Neural cell (in vitro differentiated cells): Measurements from ENCODE around the gene CPLX1. TPM values are rescaled to one million over a fixed set of nuclear protein-coding genes. Genes with fewer than 3 reads are reported as not detected.

ENCODE experiments used
- H2AFZ ChIP-seq: fragments of 200-600, 300-800 bp; sonication (generic), shearing (Covaris generic); 2 replicates; pipeline ENCODE4 v1.6.0; 2014; ENCODE audit warnings: low read depth, mild to moderate bottlenecking, antibody characterized with exemption, low read length, moderate library complexity
- H3F3A ChIP-seq: fragments of 200-600 bp; shearing (Covaris generic); 2 replicates; pipeline ENCODE4 v1.6.1; 2016; ENCODE audit warnings: mild to moderate bottlenecking, moderate library complexity, mixed read lengths, antibody characterized with exemption, low read length; ENCODE audit not compliant: insufficient read depth, poor library complexity, severe bottlenecking
- H3K27ac ChIP-seq: fragments of 200-600, 300-800 bp; sonication (generic), shearing (Covaris generic); 2 replicates; pipeline ENCODE4 v1.5.1; 2014; ENCODE audit warnings: mild to moderate bottlenecking, low read length, moderate library complexity
- H3K27me3 ChIP-seq: fragments of 300-800, 200-600 bp; sonication (generic), shearing (Covaris generic); 2 replicates; pipeline ENCODE4 v1.6.0; 2014; ENCODE audit warnings: mild to moderate bottlenecking, low read depth, low read length, moderate library complexity; ENCODE audit not compliant: insufficient read depth
- H3K36me3 ChIP-seq: fragments of 300-800, 200-600 bp; sonication (generic), shearing (Covaris generic); 2 replicates; pipeline ENCODE4 v1.5.1; 2014; ENCODE audit warnings: mild to moderate bottlenecking, antibody characterized with exemption, low read length, moderate library complexity; ENCODE audit not compliant: insufficient read depth
- H3K4me2 ChIP-seq: fragments of 300-800, 200-600 bp; sonication (generic), shearing (Covaris generic); 2 replicates; pipeline ENCODE4 v1.6.0; 2014; ENCODE audit warnings: mild to moderate bottlenecking, low read length
- H3K4me3 ChIP-seq: fragments of 300-800, 200-600 bp; sonication (generic), shearing (Covaris generic); 2 replicates; pipeline ENCODE4 v1.5.1; 2014; ENCODE audit warnings: mild to moderate bottlenecking, low read length, moderate library complexity
- H3K79me2 ChIP-seq: fragments of 200-600 bp; shearing (Covaris generic); replicated peaks from 2 replicates; pipeline ENCODE4 v1.6.0; 2014; ENCODE audit warnings: mild to moderate bottlenecking, low read length, moderate library complexity; ENCODE audit not compliant: insufficient read depth
- H3K9ac ChIP-seq: fragments of 300-800, 200-600 bp; sonication (generic), shearing (Covaris generic); 2 replicates; pipeline ENCODE4 v1.6.1; 2016; ENCODE audit warnings: mild to moderate bottlenecking, low read length, mixed read lengths
- H3K9me2 ChIP-seq: fragments of 200-600 bp; shearing (Covaris generic); 2 replicates; pipeline ENCODE4 v1.6.1; 2016; ENCODE audit warnings: mild to moderate bottlenecking, low read length, mixed read lengths; ENCODE audit not compliant: insufficient read depth
- H3K9me3 ChIP-seq: fragments of 200-600, 300-800 bp; sonication (generic), shearing (Covaris generic); 2 replicates; pipeline ENCODE4 v1.6.1; 2016; ENCODE audit warnings: mild to moderate bottlenecking, mixed run types, low read length, moderate library complexity, mixed read lengths
- H4K20me1 ChIP-seq: fragments of 200-600 bp; shearing (Covaris generic); 2 replicates; pipeline ENCODE4 v1.6.1; 2016; ENCODE audit warnings: mild to moderate bottlenecking, mixed run types; ENCODE audit not compliant: insufficient read depth
- EP300 ChIP-seq: fragments of 450-650 bp; conservative IDR thresholded peaks from 2 replicates; pipeline ENCODE4 v1.6.1; 2014; ENCODE audit warnings: antibody characterized with exemption, mild to moderate bottlenecking, moderate library complexity; ENCODE audit not compliant: poor library complexity, severe bottlenecking
- EZH2 ChIP-seq: fragments of 200-600, 300-800 bp; shearing (Covaris generic), sonication (generic); IDR thresholded peaks from 2 replicates; pipeline ENCODE4 v1.6.1; 2014; ENCODE audit warnings: antibody characterized with exemption, low read length, borderline replicate concordance, mild to moderate bottlenecking; ENCODE audit not compliant: insufficient read depth, poor library complexity, severe bottlenecking
- MXI1 ChIP-seq: fragments of 450-650 bp; conservative IDR thresholded peaks from 2 replicates; pipeline ENCODE4 v1.6.1; 2014; ENCODE audit warnings: antibody characterized with exemption, mild to moderate bottlenecking; ENCODE audit not compliant: poor library complexity, severe bottlenecking
- POLR2AphosphoS5 ChIP-seq: IDR thresholded peaks from 2 replicates; pipeline ENCODE4 v1.6.1; 2012
- RAD21 ChIP-seq: fragments of 450-650 bp; conservative IDR thresholded peaks from 2 replicates; pipeline ENCODE4 v1.6.1; 2014; ENCODE audit warnings: antibody characterized with exemption, mild to moderate bottlenecking, moderate library complexity
- SMC3 ChIP-seq: fragments of 450-650 bp; conservative IDR thresholded peaks from 2 replicates; pipeline ENCODE4 v1.6.1; 2014; ENCODE audit warnings: antibody characterized with exemption, mild to moderate bottlenecking, moderate library complexity; ENCODE audit not compliant: poor library complexity
- TAF1 ChIP-seq: IDR thresholded peaks from 2 replicates; pipeline ENCODE4 v1.6.1; 2012; ENCODE audit warnings: low read depth
- polyA plus RNA-seq: library from polyadenylated mRNA; depleted of rRNA; stranded (reverse); fragments of >200 nt; gene quantifications from 2 replicates; pipeline ENCODE4 v1.2.3, GENCODE V29; 2014
- TF ChIP-seq, protein P1 (sequence below): IDR thresholded peaks from 2 replicates; pipeline ENCODE4 v1.6.1; 2012; ENCODE audit warnings: borderline replicate concordance
- TF ChIP-seq, protein P2 (sequence below): fragments of 450-650 bp; IDR thresholded peaks from 2 replicates; pipeline ENCODE4 v1.5.1; 2014; ENCODE audit warnings: antibody characterized with exemption, mild to moderate bottlenecking, moderate library complexity; ENCODE audit not compliant: poor library complexity, severe bottlenecking

CPLX1 gene
- polyA plus RNA-seq, 1 donor from 2014 or later, result 7.6 TPM

- Histone ChIP-seq H2AFZ (no peak overlapping the region), H3K36me3 (no peaks in the 10 kb centered on the region), H3K9ac (no peak overlapping the region), H3K4me3 (no peak overlapping the region), H3K27me3 (no peaks in the 10 kb centered on the region), H3K4me2 (no peak overlapping the region), H3K9me2 (no peaks in the 10 kb centered on the region), H3F3A (no peaks in the 10 kb centered on the region), H3K27ac (no peak overlapping the region), H3K79me2 (no peaks in the 10 kb centered on the region), H4K20me1 (no peaks in the 10 kb centered on the region), H3K9me3 (no peaks in the 10 kb centered on the region)
- no peak for TF ChIP-seq RAD21
- no peak for TF ChIP-seq EP300
- TF ChIP-seq SMC3, result no peak
- TF ChIP-seq, protein P1, sequence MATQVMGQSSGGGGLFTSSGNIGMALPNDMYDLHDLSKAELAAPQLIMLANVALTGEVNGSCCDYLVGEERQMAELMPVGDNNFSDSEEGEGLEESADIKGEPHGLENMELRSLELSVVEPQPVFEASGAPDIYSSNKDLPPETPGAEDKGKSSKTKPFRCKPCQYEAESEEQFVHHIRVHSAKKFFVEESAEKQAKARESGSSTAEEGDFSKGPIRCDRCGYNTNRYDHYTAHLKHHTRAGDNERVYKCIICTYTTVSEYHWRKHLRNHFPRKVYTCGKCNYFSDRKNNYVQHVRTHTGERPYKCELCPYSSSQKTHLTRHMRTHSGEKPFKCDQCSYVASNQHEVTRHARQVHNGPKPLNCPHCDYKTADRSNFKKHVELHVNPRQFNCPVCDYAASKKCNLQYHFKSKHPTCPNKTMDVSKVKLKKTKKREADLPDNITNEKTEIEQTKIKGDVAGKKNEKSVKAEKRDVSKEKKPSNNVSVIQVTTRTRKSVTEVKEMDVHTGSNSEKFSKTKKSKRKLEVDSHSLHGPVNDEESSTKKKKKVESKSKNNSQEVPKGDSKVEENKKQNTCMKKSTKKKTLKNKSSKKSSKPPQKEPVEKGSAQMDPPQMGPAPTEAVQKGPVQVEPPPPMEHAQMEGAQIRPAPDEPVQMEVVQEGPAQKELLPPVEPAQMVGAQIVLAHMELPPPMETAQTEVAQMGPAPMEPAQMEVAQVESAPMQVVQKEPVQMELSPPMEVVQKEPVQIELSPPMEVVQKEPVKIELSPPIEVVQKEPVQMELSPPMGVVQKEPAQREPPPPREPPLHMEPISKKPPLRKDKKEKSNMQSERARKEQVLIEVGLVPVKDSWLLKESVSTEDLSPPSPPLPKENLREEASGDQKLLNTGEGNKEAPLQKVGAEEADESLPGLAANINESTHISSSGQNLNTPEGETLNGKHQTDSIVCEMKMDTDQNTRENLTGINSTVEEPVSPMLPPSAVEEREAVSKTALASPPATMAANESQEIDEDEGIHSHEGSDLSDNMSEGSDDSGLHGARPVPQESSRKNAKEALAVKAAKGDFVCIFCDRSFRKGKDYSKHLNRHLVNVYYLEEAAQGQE, result no peak
- TF ChIP-seq POLR2AphosphoS5, result no peak
- no peak for TF ChIP-seq EZH2
- TF ChIP-seq MXI1, result no peak
- TF ChIP-seq, protein P2, sequence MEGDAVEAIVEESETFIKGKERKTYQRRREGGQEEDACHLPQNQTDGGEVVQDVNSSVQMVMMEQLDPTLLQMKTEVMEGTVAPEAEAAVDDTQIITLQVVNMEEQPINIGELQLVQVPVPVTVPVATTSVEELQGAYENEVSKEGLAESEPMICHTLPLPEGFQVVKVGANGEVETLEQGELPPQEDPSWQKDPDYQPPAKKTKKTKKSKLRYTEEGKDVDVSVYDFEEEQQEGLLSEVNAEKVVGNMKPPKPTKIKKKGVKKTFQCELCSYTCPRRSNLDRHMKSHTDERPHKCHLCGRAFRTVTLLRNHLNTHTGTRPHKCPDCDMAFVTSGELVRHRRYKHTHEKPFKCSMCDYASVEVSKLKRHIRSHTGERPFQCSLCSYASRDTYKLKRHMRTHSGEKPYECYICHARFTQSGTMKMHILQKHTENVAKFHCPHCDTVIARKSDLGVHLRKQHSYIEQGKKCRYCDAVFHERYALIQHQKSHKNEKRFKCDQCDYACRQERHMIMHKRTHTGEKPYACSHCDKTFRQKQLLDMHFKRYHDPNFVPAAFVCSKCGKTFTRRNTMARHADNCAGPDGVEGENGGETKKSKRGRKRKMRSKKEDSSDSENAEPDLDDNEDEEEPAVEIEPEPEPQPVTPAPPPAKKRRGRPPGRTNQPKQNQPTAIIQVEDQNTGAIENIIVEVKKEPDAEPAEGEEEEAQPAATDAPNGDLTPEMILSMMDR, result no peak
- TF ChIP-seq TAF1, result no peak
Measured at GRCh38 chr4:872241-872981, 46.5 kb upstream of the CPLX1 start.

- no peak overlapping the region for H3K4me2 ChIP-seq
- H3F3A ChIP-seq, result no peaks in the 10 kb centered on the region
- no peaks in the 10 kb centered on the region for H3K9me3 ChIP-seq
- no peak overlapping the region for H3K27ac ChIP-seq
- no peak overlapping the region for H3K4me3 ChIP-seq
- H4K20me1 ChIP-seq, result no peaks in the 10 kb centered on the region
- H3K9ac ChIP-seq, result no peak overlapping the region
- no peaks in the 10 kb centered on the region for H3K79me2 ChIP-seq
- no peaks in the 10 kb centered on the region for H3K27me3 ChIP-seq
- H3K9me2 ChIP-seq, result no peaks in the 10 kb centered on the region
- no peaks in the 10 kb centered on the region for H3K36me3 ChIP-seq
- no peak overlapping the region for H2AFZ ChIP-seq
- TF ChIP-seq SMC3 (no peak), MXI1 (no peak), RAD21 (no peak), POLR2AphosphoS5 (no peak), EZH2 (no peak), TAF1 (no peak), EP300 (no peak)
- TF ChIP-seq, protein P1, result no peak
- TF ChIP-seq, protein P2, result no peak
Measured at GRCh38 chr4:871484-871883, 45.6 kb upstream of the CPLX1 start.
